GM18951 (cell line): Measurements from ENCODE around the gene CTNNA1.

Source experiments
- POLR2A ChIP-seq: IDR thresholded peaks from 4 replicates; pipeline ENCODE4 v1.6.1; 2011; ENCODE audit warnings: mild to moderate bottlenecking; ENCODE audit not compliant: insufficient read length, insufficient read depth; ENCODE audit errors: extremely low read depth
- in situ Hi-C: fragments of 300-500 bp; cut with MboI; formaldehyde crosslinking; loops from one replicate; pipeline ENCODE4 v1.12.0; 2022; ENCODE audit warnings: low sequenced_read_pairs, mixed read lengths, inconsistent platforms; ENCODE audit not compliant: unreplicated experiment

CTNNA1 gene

GRCh38 chr5:138972230-138972629 lies 219.0 kb downstream of the CTNNA1 start:
- in situ Hi-C loops = no loop called here
- TF ChIP-seq POLR2A = no peak

- TF ChIP-seq POLR2A = no peak
- in situ Hi-C loops = no loop called here
Measured at GRCh38 chr5:138972836-138973235, 219.6 kb downstream of the CTNNA1 start.

- no peak for TF ChIP-seq POLR2A
- in situ Hi-C loops = no loop called here
Measured at GRCh38 chr5:138974227-138975063, 221.2 kb downstream of the CTNNA1 start.

GRCh38 chr5:138975098-138975847 lies 222.0 kb downstream of the CTNNA1 start:
- in situ Hi-C loops = no loop called here
- TF ChIP-seq POLR2A = no peak

GRCh38 chr5:138978080-138978479 lies 224.9 kb downstream of the CTNNA1 start:
- TF ChIP-seq POLR2A = no peak
- in situ Hi-C loops = no loop called here

GRCh38 chr5:138978581-138978980 lies 225.4 kb downstream of the CTNNA1 start:
- TF ChIP-seq POLR2A = no peak
- in situ Hi-C loops = no loop called here

- in situ Hi-C loops = no loop called here
- TF ChIP-seq POLR2A = no peak
Measured at GRCh38 chr5:138979684-138980280, 226.6 kb downstream of the CTNNA1 start.

GRCh38 chr5:138980441-138980840 lies 227.2 kb downstream of the CTNNA1 start:
- no peak for TF ChIP-seq POLR2A
- in situ Hi-C loops = no loop called here

- no peak for TF ChIP-seq POLR2A
Measured at GRCh38 chr5:138981131-138981530, 227.9 kb downstream of the CTNNA1 start.

GRCh38 chr5:138981586-138981985 lies 228.4 kb downstream of the CTNNA1 start:
- no peak for TF ChIP-seq POLR2A
- in situ Hi-C loops = no loop called here

More at GRCh38 chr5:138981131-138981530, 227.9 kb downstream of the CTNNA1 start:
- in situ Hi-C loops = no loop called here

GRCh38 chr5:138983984-138984383 lies 230.8 kb downstream of the CTNNA1 start:
- in situ Hi-C loops = no loop called here
- TF ChIP-seq POLR2A = no peak
